G401.6 (cell line): ENCODE measurements around the gene GART.
A peak's percentile ranks its signal among the peaks of the same experiment; 100 is the strongest.
"Not testable (repeated sequence)": the region's sequence is repeated elsewhere in the genome, so short reads cannot be mapped to it uniquely, and the experiment has no call there.

ENCODE experiments used
- FAIRE-seq: peaks from 2 replicates; lab custom pipeline; 2012; peaks lifted over from hg19 to GRCh38; lab: Jason Lieb, UNC

Gene GART

DNA sequence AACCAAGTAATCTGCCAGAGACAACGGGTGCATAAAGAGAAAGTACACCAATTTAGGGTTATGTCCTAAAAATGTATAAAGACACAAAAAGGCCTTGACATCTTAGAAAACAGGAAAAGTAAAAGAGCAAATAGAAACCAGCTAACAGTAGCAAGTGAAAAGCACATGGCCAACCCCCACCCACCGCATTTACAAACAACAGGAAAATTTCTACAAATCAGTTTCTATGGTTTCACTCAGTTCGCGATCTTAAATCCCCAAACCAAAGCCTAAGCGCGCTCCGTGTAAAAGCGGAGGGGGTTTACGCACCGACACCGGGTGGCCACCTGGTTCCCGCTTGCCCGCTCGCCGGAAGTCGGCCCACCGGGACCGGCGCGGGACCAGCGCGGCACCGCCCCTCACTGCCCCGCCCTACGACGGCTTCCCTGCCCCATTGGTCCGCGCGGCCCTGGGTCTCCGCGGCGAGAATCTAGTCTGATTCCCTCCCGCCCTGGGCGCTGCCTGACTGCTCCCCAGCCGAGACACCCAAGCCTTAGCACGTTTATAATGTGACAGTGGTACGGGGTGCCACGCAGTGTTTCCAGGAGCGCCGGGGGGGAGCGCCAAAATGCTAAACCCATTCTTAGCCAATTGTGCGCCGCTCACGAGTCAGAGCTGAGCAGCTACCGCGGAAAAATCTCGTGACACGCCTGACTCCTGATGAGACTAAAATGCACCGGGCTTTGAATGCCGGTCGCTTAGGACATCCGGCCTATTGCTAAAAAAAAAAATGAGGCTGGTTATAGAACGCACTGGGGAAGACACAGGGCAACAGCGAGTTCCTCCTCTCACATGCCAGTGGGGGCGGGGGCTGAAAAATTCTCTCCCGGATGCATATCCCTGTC lies at the start of gene GART:
Gene GART, minus strand, starts transcription at position 362 of the 884 bp plus-strand sequence. CDS start 2,802 bp downstream, outside the sequence.
- peak; percentile 17 for FAIRE-seq

DNA sequence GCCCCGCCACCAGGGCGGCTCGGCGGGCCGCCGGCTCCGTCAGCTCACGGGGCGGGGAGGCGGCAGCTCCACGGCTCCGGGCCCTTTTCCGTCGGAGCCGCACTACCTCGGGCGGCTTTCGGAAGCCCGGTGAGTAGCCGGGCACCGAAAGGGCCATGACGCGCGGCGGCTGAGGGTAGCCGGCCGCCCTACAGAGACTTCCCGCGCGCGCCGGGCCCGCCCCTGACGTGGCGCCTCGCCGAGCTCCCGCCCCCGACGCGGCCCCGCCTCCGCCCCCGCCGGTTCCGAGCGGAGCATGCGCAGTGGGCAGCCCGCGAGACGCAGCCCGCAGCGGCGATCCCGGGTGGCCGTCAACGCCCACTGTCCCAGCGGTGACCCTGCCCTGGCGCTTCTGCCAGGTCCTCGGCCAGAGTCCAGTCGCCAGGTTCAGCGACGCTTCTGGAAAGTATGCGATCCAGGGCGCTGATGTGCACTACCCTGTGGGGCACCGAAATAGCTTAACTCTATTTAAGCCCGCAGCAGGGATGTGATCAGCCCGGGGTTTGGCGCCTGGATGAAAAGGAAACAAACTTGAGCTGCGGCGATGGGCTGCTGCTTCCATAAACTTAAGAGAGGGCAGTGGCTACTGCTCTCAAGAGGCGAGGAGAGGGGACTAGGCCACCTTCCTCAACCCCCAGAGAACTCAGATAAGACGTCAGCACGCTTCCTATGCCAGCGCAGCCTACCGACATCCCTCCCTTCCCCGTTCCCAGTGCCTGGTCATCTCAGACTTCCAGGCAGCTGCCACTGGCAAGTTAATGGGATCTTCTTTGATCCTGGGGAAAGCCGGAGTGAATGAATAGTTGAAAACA lies 46.8 kb upstream of the GART start, which contains the start of gene DONSON:
Gene DONSON, minus strand, starts transcription at position 200 of the 851 bp plus-strand sequence. Its CDS starts 43 bp downstream, at position 157.
- no peak for FAIRE-seq

DNA sequence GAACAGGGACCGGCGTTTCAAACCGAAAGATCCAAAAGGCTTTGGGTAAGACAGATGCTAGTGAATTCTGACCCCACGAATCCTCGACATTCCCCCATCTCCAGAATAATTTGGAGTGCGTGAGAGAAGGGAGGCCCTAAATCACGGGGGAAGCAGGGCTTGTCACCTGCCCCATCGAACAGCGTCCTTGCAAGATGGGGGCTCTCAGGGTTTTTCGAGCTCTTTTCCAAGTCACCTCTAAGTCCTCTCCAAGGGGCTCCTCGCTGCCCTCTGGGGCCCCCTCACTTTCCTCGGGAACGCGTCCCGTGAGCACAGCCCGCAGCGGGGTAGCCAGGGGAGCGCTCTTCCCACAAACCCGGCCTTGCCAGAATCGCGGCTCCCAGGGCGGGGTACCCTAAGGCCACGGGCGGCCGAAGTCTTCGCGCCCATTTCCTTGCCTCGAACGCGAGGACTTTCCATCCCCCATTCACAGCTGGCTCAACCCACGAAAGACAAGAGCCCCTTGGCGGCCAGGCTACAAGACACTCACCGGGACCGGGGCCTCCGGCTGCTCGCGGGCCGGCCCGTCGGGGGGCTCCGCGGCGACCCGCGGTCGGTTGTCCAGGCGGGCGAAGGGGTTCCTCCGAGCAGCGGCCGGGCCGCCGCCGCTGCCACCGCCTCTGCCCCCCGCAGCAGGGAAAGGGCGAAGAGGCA lies 46.0 kb upstream of the GART start:
- no peak for FAIRE-seq

DNA sequence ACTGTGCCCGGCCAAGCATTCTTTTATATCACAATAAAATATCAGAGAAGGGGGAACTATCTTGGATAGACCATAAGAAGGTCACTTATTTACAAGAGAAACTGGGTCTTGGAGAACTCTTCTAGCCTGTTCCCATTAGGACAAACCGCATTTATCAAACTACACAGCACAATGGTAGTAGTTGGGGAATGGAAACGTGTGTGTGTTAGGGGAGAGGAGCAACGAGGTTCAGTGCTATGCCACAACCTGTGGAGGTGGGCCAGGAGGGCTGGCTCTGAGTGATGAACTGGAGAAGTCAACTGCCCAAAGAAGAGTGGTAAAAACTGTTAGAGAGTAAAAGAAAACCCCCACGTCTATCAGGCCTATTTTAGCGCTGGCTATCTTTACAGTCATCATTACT lies 45.0 kb upstream of the GART start:
- no peak for FAIRE-seq

DNA sequence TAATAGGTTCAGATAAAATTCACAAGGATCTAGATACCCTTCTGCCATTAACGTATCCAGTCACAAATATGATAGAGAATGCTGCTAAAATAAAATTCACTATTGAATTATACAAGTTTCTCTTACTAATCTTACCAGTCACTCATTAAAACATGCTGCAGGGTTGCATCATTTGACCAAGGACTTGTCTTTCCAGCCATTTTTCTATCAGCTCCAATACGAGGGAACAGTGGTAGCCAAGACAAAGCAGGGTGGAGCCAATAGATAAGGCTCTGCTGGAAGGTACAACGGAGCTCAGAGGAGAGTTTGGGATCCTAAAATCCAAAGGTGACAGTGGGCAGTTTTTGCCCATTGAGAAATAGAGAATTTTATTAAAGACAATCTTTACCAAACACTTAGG lies 42.5 kb upstream of the GART start:
- no peak for FAIRE-seq

DNA sequence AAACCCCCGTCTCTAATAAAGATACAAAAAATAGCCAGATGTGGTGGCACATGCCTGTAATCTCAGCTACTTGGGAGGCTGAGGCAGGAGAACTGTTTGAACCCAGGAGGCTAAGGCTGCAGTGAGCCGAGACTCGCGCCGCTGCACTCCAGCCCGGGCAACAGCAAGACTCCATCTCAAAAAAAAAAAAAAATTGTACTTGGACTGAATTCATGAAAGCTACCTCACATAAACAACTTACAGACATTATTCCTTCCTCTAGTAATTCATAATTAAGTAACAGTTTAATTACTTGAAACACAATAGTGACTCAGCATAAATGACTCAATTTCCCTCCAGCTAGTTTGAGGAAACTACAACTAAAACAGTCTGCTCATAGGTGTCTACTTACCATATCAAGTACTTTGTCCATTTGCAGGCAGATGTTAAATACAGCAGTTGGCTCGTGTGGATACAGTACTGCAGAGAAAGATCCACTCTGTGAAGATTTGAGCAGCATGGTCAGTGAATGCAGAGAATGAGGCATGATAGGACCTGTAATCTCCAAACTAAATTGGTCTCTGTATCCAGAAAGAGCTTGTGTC lies 37.1 kb upstream of the GART start:
- FAIRE-seq = peak; percentile 69

DNA sequence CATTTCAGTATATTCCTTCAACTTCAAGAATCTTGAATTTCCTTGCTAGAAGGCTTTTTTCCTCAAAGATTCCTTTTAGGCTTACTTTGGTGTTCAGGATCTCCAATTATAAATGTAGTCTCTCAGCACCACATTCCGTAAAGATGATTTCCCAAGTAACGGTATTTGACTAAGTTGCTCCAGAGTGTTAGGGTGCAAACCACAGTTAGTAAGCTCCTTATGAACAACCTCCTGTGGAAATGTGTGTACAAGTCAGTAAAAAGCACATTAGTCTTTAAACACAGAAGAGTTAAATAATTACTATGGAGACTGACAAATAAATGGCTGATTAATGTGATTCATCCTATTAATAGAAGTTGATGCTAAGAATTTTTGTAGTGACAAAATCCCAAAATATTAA lies 36.3 kb upstream of the GART start:
- no peak for FAIRE-seq

DNA sequence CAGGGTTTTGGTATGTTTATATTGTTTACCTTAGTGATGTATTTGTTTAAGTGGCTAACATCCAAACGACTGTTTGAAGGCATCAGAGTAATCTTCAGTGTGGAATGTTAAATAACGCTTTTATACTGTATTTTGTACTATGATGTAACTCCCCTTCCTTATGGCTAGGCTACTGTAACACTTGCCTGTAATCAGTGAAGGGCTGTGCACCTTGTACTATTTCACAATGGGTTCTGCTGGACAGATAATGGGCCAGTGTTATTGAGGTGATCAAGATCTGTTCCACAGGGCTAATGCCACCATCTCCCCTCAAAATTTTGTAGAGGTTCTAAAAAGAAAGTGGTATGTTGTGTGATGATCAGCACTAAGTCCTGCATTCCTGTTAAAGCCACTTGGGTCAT lies 34.8 kb upstream of the GART start:
- not testable (repeated sequence) for FAIRE-seq

DNA sequence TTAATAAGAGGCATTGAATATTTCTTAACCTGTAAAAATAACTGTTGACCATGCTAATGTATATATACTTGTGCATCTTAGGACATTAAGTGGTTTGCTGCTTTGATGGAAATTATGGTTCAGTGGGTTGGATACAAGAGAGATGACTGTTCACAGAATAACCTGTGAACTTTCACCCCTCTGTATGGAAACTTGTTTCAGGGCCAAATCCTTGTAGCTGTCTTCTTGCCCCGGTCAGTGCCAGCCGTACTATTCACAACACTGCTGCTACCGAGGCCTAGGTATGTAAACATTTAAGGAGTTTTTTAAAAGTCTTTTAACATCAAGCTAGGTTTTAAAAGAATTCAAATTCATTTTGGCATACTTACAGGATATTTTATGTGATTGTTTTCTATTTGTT lies 30.4 kb upstream of the GART start:
- peak; percentile 68 for FAIRE-seq

DNA sequence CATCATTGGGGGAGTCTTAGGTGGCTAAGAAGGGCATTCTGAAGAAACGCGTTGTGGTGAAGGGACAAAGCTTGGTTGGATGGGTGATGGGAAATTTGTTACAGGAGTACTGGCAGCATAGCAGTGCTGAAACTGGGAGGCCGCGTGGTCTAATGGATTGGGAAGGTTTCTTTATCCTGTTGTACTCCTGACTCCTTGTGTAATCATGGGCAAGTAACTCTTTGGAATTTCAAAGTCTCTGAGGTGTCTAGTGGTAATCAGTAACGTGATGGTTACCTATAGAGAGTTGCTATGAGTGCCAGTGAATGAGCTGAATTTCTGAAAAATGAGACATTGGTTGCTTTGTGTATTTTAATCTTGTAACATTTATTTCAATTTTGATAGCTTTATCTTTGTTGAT lies 28.1 kb upstream of the GART start:
- no peak for FAIRE-seq

DNA sequence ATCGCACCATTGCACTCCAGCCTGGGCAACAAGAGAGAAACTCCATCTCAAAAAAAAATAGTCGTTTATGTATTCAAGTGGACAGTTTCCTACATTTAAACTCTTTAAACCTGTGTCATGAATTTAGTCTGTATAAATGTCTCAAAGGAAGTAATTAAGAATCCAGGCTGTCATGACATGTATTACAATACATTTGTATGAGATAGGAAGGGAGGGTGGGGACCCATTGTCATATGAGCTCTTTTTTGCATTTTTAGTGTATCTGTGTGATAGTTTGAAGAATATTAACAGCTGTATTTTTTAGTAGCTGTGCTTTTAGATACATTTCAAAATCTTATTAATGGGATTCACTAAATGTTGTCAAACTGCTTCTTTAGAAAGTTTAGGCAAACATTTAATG lies 26.5 kb upstream of the GART start:
- no peak for FAIRE-seq

DNA sequence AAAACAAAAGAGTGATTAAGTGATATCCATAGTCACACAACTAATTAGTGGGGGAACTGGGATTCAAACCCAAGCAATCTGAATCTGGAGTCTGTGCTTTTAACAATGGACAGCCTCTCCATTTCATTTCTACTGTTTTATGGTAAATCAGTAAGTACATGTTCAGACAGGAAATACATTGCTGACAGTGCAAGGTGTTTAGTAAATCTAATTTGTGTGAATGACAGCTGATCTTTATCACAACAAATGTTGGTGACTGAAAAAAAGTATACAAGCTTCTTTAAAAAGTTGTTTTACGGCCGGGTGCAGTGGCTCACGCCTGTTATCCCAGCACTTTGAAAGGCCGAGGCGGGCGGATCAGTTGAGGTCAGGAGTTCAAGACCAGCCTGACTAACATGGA lies 26.0 kb upstream of the GART start:
- no peak for FAIRE-seq

DNA sequence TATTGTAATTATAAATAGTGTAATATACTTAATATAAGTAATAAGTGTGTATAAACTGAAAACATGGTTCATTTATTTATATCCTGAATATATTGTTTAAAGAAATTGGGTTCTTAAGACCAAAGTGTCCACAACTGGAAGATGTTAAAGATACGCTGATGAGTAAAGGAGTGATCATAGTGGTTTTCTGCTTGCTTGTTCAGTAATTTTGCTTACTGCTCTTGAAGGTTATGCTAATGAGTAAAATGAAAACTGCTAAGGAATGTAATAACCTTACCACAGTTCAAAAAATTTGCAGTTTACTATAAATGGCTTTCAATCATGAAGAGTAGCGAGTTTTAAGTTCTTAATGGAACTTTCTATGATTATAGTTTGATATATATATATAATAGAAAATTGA lies 24.6 kb upstream of the GART start:
- no peak for FAIRE-seq

DNA sequence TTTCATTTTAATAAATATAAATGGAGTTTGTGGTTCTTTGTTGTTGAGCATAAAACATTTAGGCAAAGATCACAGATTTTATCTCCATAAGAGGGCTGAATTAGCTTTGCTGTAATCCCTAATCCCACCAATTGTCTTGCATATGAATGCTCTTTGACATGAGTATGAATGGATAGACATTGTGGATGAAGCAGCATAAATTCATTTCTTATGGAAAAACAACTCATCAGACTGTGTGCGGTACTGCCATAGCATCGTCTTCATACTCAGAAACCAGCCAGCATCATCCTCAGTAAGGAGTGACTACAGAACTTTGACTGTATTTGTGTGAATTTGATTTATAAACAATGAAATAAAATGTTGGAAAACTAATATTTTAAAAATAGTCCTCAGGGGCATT lies 20.5 kb upstream of the GART start:
- FAIRE-seq = no peak

DNA sequence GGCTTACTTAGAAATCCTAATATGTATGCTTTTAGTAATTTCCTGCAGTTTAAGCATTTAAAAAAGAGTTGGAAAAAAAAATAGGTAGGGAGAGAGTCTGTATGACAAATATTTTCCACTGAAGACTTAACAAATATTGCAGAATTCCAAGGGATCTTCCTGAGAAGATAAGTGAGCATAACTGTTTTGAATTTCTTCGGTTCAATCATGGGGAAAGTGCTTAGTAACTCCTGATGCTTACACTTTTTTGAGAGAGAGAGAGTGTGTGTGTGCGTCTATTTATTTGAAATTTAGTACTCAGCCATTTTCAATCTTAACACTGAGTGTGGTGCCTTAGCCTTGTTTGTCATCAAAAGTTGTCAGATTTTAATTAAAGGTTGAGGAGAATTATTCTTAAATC lies 19.5 kb upstream of the GART start:
- no peak for FAIRE-seq

DNA sequence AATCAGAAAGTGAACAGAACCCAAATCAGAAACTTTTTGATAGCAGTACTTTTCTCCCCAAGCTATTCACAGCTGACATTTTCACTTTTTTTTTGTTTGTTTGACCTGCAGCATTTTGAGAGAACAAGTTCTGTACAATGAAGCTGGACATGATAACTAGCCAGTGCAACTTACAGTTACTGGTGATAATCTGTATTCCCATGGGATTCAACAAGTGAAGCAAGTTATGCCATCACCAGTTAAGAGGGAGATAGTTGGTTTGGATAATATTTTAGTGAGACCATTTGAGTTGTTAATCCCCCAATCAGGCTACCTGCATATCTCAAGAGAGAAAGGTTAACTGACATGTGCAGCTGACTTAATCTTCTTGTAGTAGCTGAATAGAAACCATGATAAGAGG lies 19.0 kb upstream of the GART start:
- FAIRE-seq = no peak

DNA sequence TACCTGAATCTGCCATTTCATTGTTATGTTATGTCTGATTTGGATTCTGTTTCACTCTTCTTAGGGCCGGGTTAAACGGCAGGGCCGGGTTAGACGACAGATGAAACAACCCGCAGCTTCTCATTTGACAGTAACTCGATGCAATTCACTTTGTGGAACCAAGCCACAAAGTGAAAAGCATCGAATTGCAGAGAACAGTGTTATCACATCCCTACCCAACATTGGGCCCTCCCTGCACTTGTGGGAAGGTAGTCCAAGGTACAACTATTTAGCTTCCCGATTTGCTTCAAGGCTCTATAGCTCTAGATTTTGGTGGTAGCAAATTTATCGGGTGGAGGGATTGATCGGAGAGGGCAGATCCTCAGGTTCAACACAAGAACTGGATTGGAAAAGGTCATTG lies 17.9 kb upstream of the GART start:
- FAIRE-seq = no peak

DNA sequence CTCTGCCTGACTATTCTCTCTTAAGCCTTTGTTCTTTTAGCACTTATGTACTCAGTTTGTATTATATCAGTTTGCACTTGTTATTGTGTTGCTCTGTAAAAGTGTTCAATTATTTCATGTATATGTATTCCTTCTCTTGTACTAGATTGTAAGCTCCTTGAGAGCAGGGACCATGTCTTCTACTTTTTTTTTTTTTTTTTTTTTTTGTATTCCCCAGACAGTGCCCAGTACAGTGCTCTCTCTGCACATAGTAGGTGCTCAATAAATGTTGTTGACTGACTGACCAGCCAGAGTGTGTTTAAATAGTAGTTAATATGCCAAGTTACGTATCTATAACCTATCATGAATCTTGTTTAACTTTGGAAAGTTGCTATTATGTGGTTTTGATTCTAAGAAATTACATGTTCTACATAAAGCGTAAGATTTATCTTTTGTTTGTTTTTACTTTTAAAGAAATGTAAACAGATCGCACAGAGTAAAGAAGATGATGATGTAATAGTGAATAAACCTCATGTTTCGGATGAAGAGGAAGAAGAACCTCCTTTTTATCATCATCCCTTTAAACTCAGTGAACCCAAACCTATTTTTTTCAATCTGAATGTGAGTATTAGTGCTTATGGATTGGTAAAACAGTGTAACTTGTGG lies 17.0 kb upstream of the GART start:
- FAIRE-seq = peak; percentile 36

DNA sequence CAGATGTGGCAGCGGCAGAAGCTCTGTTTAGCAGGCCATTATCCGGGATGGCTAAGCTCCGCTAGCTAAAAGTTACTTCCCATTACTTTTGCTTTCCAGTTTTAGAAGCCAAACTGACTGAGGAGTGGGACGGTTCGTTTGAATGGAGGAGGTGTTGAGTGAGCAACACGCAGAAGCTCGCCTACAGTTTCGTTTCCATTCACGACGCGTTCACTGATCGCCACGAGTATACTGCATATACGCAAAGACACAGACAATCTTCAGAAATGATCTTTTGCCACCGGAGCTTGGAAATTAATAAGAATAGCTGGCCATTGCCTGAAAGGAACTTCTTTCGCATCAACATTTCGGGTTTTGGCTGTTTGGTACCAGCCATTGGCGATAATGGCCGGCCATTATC lies 15.5 kb upstream of the GART start:
- FAIRE-seq = no peak

DNA sequence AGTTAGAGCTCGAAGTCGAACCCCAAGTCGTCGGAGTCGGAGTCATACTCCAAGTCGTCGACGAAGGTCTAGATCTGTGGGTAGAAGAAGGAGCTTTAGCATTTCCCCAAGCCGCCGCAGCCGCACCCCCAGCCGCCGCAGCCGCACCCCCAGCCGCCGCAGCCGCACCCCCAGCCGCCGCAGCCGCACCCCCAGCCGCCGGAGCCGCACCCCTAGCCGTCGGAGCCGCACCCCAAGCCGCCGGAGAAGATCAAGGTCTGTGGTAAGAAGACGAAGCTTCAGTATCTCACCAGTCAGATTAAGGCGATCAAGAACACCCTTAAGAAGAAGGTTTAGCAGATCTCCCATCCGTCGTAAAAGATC lies 13.0 kb upstream of the GART start:
- no peak for FAIRE-seq

DNA sequence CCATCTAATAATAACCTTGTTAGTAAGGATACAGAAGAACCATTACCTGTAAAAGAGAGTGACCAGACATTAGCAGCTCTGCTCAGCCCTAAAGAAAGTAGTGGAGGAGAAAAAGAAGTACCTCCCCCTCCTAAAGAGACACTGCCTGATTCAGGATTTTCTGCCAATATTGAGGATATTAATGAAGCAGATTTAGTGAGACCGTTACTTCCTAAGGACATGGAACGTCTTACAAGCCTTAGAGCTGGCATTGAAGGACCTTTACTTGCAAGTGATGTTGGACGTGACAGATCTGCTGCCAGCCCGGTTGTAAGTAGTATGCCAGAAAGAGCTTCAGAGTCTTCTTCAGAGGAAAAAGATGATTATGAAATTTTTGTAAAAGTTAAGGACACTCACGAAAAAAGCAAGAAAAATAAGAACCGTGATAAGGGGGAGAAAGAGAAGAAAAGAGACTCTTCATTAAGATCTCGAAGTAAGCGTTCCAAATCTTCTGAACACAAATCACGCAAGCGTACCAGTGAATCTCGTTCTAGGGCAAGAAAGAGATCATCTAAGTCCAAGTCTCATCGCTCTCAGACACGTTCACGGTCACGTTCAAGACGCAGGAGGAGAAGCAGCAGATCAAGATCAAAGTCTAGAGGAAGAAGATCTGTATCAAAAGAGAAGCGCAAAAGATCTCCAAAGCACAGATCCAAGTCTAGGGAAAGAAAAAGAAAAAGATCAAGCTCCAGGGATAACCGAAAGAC lies 12.5 kb upstream of the GART start:
- FAIRE-seq = no peak
